ENCODE measurements around the gene FHOD1. TPM values are rescaled to one million over a fixed set of nuclear protein-coding genes. Genes with fewer than 3 reads are reported as not detected.

The FHOD1 gene
- total and polyA plus RNA-seq, 2 of the 13 experiments (the other 11 are each of a cell fraction or from before 2014, with no cell fraction given), result 20.0 to 20.8 TPM

- FAIRE-seq (no peak), ATAC-seq (peak; percentile 68), DNase-seq (ENCODE audit: low spot score) (peak; percentile 33)
- no peak overlapping the region for H3K27ac ChIP-seq (ENCODE audit: extremely low read length, insufficient read depth, low read length)
- in situ Hi-C loops (cut with HindIII; ENCODE audit: extremely low pct_ligation_motif_present, low pct_unique_long_range_greater_than_20kb) (no loop called here), intact Hi-C loops (cut with micrococcal nuclease; ENCODE audit: unreplicated experiment) (no loop called here)
- BruUV-seq (replicated peaks), result no TSS peak
- WGBS (ENCODE audit: low lambda C conversion rate), result 32% methylated on average over 7 of the region's 25 CpGs
- H4K20me1 ChIP-seq (ENCODE audit: insufficient read depth, low read length), result no peaks in the 10 kb centered on the region
- POLR2A ChIA-PET, result interaction anchor here (0.7 to 3.0 kb wide), 5 partner anchors 12 to 61 kb away, joined by 3 to 17 read pairs (median 7); partner anchors contain the start of genes E2F4, NOL3 and TMEM208
- no peaks in the 10 kb centered on the region for H3K36me3 ChIP-seq (replicated peaks in 1 of 2; ENCODE audit: control insufficient read depth in 1 of 2, insufficient read depth in 2 of 2, low read length in 2 of 2)
- no peaks in the 10 kb centered on the region for H3K27me3 ChIP-seq (ENCODE audit: control insufficient read depth in 1 of 2, insufficient read depth in 2 of 2, low read length in 2 of 2)
- H3K4me3 ChIP-seq (replicated peaks in 1 of 3; ENCODE audit: insufficient read depth in 1 of 3, low read depth in 2 of 3, low read length in 3 of 3), result no peak overlapping the region; a peak in 1 of 6 replicates
- peak overlapping the region; percentile 8; the same call in 1 of the 2 replicates for H3K9ac ChIP-seq (ENCODE audit: insufficient read depth, low read depth, low read length)
- H3K4me2 ChIP-seq (ENCODE audit: low read depth, low read length), result peak overlapping the region; percentile 43
- H3K79me2 ChIP-seq (ENCODE audit: insufficient read depth, low read length), result no peaks in the 10 kb centered on the region
- H3K9me3 ChIP-seq (ENCODE audit: low read length), result no peaks in the 10 kb centered on the region
- H3K4me1 ChIP-seq (ENCODE audit: insufficient read depth, low read length), result peaks cover 71% of the 10 kb centered on the region
- CTCF ChIA-PET (ENCODE audit: low intra/inter-chr PET ratio, low total read pairs), result no interaction called here
- no peak overlapping the region for H2AFZ ChIP-seq (ENCODE audit: low read length)
- TF ChIP-seq REXO4 (CRISPR knock-in tag; IDR thresholded peaks at IDR 0.05; ENCODE audit: borderline replicate concordance) (no peak), AGO2 (optimal IDR thresholded peaks at IDR 0.05; ENCODE audit: low read depth, low read length) (peak; percentile 34), IRF9 (CRISPR knock-in tag; IDR thresholded peaks at IDR 0.05; ENCODE audit: borderline replicate concordance) (peak; percentile 47; the same call in 1 of the 2 replicates), ZNF691 (CRISPR knock-in tag; IDR thresholded peaks at IDR 0.05; ENCODE audit: borderline replicate concordance, low read depth) (no peak), ZNF44 (CRISPR knock-in tag; IDR thresholded peaks at IDR 0.05) (no peak), TERF1 (CRISPR knock-in tag; IDR thresholded peaks at IDR 0.05) (no peak), ZHX1 (CRISPR knock-in tag; IDR thresholded peaks at IDR 0.05; ENCODE audit: low read depth) (no peak), ZBTB3 (CRISPR knock-in tag; IDR thresholded peaks at IDR 0.05; ENCODE audit: borderline replicate concordance, low read depth) (no peak), THAP9 (CRISPR knock-in tag; IDR thresholded peaks at IDR 0.05; ENCODE audit: borderline replicate concordance) (0 out of 2 replicates have a peak, but pooled peaks have one; percentile 25), CENPX (CRISPR knock-in tag; IDR thresholded peaks at IDR 0.05) (no peak), PHF8 (CRISPR knock-in tag; IDR thresholded peaks at IDR 0.05) (no peak), CCAR2 (optimal IDR thresholded peaks at IDR 0.05; ENCODE audit: low read depth, low read length) (no peak), SIX4 (CRISPR knock-in tag; IDR thresholded peaks at IDR 0.05) (no peak)
These were observed 37.0 kb downstream of the FHOD1 start for GRCh38 chr16:67210069-67210937.
